Measurements from ENCODE around the gene OSCP1.

The OSCP1 gene

DNA sequence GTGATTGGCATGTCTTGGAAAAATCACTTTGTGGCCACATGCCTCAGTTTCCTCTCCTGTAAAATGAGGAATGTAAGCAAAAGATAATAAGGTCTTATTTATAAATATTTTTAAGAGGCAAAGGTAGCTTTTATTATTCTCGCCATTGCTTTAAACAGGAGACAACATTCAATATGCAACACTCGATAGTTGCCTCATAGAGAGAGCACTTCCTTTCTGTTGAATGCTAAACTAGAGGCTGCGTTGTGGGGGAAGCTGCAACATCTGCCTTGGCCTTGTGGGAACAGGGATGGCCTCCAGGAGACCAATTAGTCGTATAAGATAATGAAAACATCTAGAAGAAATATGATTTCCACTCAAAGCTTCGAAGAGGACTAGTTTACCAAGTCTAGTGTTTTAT is 3.5 kb downstream of the OSCP1 start:
- no peak for DNase-seq (ENCODE audit: low read depth in 3 of 3)

DNA sequence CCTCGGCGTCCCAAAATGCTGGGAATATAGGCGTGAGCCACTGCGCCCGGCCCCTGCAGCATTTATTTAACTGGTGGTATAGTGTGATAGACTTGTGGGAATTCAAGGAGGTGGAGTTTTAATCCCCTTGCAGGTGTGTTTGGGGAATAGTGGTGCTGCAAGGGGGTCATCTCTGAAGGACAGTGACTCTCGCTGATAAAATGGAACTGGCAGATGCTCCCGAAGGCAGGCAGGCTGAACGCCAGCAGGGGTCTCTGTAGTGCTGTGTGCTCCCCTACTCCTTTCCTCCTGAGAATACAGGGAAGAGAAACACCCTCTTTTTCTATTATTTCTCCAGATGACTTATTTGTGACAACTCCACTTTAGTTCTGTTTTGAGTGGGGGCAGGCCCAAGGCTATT is 4.0 kb downstream of the OSCP1 start:
- DNase-seq (ENCODE audit: low read depth in 3 of 3) = peak in 1 of 3 experiments; percentile 20

DNA sequence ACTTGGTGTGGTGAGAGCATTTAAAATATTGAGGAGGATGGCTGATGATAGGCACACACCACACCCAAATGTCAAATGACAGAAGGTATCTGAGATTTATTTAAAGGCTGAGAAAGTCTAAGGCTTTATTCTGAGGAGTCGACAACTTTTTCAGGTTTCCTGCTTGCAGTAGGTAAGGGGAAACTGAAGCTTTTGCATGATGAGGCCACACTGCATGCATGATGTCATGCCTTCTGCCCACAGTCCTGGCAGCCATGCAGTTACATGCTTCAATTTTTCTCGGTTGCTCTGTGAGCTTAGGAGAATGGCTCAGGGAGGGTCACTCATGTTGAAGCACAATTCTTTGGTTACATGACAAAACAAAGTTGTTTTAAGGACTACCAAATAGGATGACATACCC is 7.0 kb downstream of the OSCP1 start:
- DNase-seq (ENCODE audit: low read depth in 3 of 3) = no peak

DNA sequence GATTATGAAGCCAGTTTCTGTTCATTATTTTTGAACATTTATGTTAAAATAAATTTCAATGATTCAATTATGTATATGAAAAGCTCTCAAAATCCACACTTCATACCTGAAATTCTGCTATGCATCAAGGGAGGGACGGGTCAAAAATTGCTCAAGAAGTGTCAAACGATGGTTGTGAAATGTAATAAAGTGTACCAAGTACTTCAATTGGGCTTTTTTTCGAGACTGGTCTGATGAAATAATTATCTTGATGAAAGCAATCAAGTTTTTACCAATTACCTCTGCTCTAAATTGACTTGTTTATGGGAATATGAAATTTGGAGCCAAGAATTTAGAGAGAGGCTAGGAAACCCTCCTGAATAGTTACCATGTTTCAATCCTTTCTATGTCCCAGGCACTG is 7.9 kb downstream of the OSCP1 start:
- DNase-seq (ENCODE audit: low read depth in 3 of 3) = no peak

DNA sequence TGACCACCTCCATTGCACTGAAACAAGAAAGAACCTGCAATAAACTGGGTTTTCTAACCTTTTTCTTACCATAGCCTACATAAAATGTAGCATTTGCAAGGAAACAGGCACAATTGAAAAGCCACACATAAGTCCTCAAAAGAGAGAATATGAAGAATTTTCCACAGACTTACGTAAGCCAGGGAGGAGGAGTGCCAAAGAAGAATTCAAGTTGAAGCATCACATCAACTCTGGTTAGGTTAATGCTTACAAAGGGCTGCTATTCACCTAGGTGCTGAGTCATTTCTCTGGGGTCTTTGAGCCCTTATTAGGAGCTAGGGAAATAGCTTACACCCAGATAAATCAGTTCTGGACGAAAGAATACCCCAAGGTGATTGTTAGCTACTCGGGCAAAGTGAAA is 9.6 kb downstream of the OSCP1 start:
- DNase-seq (ENCODE audit: low read depth in 3 of 3) = no peak

DNA sequence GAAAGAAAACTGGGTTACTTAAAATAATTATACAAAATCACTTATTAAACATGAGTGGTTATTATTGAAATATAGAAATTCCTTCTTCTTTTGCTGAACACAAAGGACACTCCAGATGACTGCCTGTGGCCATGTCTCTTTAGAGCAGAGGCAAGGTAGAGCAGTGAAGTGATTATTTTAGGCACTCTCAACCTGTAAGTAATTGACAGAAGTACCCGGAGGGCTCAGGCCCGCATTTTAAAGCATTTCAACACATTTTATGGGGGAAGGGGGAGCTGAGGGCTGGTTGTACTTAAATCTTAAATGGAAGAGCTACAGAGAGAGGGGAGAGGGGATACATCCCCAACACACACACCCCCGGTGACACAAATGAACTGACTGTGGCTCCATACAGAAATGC is 10.2 kb downstream of the OSCP1 start:
- no peak for DNase-seq (ENCODE audit: low read depth in 3 of 3)

DNA sequence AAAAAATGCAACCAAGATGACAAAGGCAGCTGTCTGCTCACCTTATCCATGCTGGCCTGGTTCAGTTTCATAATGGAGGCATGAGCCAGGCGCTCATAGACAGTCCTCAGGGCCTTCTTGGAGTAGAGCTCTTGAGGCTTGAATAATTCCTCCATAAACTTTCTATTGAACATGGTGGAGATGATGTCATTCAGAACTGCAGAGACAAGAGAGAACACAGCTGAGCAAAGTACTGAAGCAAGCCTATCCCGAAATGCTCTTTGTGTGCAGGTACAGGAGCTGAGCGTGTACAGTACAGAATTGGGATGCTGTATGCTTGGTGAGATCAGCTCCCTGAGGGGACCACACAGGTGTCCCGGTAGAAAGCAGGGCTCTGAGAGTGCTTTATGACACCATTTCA is 11.5 kb downstream of the OSCP1 start:
- no peak for DNase-seq (ENCODE audit: low read depth in 3 of 3)

DNA sequence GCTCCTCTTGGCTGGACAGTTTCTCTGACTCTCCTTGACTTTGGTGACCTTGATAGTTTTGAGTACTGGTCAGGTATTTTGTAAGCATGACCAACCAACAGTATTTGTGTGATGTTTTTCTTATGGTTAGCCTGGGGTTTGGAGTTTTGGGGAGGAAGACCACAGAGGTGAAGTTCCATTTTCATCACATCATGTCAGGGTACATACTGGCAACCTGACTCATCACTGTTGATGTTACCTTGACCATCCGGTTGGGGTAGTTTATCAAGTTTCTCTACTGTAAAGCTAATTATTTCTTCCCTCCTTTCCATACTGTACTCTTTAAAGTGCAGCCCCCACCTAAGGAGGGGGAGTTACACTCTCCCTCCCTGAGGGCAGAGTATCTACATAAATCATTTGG is 13.4 kb downstream of the OSCP1 start:
- DNase-seq (ENCODE audit: low read depth in 3 of 3) = no peak

DNA sequence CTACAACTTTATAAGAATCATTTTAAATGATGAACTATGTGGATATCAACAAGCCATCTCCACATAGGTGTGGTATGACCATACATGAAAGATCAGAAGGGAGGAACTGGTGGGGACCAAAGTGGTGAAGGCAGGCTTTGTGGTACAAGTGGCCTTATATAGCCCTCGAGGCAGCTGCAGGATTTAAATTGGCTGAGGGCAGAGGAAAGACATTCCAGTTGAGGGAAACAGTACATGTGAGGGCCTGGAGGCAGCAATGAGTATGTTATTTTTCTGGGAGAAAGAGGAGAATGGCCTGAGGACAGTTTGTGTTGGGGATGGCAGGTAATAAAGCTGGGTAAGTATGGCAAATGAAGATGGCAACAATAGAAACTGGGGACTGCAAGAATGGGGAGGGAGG is 17.1 kb downstream of the OSCP1 start:
- DNase-seq (ENCODE audit: low read depth in 3 of 3) = no peak

DNA sequence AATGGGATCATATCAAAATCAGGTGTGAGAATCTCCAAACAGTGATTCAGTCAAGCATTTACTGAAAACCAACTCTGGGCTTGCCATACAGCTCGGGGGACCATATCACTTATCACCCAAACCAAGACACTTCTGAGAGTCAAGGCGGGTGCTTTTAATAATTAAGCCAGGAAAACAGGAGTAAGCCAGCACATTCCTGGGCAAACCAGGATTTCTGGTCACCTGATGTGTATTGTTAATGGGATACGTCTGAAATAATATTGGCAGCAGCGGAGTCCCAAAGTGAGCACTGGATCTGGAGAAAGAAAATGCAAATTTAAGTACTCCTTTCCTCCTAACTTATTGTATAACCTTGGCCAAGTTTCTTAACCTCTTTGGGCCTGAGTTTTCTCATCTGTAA is 17.6 kb downstream of the OSCP1 start:
- DNase-seq (ENCODE audit: low read depth in 3 of 3) = no peak

DNA sequence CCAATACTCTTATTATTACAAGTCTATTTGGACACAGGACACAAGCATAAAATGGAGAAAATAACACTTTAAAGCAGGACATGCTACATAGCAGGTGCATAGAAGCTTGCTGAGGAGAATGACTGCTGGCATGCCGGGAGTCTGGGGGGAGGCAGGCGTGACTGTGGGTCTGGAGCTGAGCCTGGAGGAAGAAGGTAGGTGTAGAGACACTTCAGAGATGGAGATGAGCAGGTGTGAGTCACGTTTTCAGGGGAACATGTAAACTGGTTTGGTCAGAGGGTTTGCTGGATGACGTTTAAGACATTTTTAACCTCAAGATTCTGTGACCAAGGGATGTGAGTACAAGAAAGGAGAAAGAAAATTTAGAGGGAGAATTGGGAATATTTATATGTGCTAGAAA is 24.5 kb downstream of the OSCP1 start:
- no peak for DNase-seq (ENCODE audit: low read depth in 3 of 3)

DNA sequence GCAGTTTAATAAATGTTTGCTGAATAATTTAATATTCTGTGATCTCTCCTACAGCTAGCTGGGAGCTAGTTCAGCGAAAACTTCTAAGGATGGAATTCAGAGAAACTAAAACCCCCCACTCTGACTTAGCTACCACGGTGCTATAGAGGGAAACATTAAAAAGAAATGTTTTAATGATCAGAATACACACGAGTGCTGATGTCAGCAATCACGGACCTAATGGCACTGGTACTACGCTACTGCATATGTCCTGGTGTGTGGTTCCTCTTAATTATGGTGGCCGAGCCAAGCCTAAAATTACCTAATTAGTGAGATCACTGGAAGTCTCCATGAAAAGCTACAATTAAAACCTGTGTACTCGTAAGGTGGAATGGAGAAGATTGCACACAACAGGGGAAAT is 28.6 kb downstream of the OSCP1 start:
- no peak for DNase-seq (ENCODE audit: low read depth in 3 of 3)

DNA sequence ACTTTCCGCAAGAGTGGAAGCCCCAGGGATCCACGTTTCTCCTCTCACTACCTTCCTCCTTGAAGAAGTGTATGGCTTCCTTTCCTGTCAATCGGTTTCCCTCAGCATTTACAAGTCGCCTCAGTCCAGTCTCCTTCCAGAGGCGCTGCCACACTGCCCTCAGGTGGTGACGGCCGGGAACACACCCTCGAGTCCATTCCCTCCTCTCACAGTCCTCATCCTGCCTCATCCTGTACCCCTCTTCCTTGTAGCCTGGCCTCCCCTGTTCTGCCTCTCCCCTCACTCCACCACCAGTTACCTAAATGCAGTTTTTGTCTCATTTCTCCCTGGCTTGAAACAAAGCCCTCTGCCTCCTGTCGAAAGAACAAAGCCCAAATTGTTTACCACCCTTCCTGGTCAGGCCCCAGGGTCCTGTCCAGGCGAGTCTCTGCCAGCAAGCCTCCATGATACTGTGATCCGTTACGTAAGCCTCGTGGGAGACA is 29.4 kb downstream of the OSCP1 start:
- peak; percentile 84 to 92 (median 87) for DNase-seq (ENCODE audit: low read depth in 3 of 3)

DNA sequence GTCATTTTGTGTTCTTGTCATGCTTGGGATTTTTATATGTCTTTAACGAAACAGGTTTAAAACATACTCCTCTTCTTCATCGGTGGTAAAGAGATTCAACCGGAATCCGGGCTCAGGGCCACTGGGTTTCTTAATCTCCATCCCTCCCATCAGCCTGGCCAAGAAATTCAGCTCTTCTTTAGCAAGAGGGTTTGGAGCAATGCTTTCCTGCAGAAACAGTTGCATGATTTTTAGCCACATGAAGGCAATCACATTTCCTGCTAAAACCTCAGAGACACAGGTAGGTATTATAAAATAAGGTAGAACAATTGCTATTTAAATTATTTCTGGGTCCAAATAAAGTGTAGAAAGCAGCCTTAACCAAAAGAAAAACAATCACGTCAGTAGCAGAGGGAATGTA is 29.8 kb downstream of the OSCP1 start:
- DNase-seq (ENCODE audit: low read depth in 3 of 3) = no peak

DNA sequence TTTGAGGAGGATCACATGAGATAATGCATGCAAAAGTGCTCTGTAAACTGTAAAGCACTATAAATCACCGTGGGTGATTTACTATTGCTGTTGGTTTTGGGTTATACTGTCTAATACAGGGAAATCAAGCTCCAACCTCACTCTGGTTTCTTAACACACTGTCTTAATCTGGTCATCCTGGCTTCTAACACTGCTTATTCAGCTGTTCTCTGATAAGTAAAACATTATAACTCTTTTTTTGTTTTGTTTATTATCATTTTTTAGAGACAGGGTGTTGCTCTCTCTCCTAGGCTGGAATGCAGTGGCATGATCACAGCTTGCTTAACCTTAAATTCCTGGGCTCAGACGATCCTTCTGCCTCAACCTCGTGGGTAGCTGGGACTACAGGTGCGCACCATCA is 30.7 kb downstream of the OSCP1 start:
- no peak for DNase-seq (ENCODE audit: low read depth in 3 of 3)

DNA sequence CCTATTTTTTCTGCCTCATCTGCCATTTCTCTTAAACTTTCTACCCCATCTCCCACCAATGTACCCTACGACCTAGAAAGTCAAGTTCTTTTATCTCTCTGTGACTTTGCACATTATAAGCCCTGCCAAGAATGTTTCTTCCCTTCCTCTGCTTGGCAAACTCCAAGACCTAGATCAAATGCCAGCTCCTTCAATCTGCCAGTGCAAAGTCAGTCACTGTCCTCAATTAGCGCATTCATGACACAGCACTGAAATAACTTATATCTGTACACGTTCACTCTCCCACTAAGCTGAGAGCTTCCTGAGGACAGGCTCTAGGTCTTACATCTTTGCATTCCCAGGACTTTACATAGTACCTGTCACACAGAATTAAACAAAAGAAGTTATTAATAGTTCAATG is 31.1 kb downstream of the OSCP1 start:
- no peak for DNase-seq (ENCODE audit: low read depth in 3 of 3)

DNA sequence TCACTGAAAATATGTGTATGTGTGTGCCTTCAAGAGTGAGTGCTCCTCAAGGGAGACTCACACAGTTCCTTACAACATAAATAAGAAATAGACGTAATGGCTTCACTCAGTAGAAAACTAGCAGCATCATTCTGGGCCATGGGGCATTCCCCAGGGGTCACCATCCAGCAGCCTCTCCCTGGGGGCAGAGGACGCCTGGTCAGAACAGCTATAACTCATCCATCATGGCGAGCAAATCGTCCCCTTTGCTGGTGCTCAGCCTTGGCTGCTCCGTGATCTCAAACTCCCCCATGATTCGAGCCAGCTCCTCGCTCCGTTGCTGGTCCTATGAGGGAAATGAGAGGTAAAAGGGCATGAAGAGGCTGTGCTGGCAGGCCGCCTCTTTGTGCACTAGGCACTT is 32.3 kb downstream of the OSCP1 start:
- no peak for DNase-seq (ENCODE audit: low read depth in 3 of 3)

DNA sequence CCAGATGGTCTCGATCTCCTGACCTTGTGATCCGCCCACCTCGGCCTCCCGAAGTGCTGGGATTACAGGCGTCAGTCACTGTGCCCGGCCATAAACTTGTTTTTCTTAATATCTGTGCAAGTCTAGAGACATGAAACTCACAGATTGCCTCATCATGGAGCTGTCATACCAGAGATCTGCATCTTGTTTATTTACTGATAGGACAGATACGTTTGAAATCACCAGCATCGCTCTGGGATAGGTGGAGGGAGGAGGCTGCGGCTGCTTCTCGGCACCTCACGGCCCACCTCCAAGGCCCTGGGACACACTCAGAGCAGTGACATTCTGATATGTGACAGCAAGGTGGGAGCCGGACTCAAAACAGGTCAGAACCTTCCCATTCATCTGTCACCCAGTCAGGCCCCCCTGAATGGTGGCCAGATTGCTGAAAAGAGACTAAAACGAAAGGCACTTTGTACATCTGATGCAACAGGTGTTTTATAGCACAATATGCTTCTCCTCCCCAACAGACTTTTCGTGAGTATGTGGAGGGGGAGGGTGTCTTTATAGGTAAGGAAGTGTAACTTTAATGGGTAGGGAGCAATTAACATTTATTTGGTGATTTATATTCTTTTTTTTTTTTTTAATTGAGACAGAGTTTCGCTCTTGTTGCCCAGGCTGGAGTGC is 34.5 kb downstream of the OSCP1 start:
- DNase-seq (ENCODE audit: low read depth in 3 of 3) = no peak

DNA sequence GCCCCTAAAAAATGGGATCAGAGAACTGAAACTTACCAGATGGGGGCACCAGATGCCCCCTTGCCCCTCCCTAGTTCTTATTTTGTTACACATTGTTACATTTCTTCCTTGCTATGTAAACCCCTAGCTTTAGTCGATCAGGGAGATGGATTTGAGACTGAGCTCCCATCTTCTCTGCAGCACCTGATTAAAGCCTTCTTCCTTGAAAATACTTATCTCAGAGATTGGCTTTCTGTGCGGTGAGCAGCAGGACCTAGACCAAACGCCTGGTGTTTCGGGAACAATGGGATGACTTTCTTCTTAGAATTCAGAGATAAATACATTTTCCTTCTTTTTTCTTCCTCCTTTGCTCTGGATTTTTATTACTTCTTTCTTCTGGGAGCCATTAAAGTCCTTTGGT is 35.9 kb downstream of the OSCP1 start:
- no peak for DNase-seq (ENCODE audit: low read depth in 3 of 3)

DNA sequence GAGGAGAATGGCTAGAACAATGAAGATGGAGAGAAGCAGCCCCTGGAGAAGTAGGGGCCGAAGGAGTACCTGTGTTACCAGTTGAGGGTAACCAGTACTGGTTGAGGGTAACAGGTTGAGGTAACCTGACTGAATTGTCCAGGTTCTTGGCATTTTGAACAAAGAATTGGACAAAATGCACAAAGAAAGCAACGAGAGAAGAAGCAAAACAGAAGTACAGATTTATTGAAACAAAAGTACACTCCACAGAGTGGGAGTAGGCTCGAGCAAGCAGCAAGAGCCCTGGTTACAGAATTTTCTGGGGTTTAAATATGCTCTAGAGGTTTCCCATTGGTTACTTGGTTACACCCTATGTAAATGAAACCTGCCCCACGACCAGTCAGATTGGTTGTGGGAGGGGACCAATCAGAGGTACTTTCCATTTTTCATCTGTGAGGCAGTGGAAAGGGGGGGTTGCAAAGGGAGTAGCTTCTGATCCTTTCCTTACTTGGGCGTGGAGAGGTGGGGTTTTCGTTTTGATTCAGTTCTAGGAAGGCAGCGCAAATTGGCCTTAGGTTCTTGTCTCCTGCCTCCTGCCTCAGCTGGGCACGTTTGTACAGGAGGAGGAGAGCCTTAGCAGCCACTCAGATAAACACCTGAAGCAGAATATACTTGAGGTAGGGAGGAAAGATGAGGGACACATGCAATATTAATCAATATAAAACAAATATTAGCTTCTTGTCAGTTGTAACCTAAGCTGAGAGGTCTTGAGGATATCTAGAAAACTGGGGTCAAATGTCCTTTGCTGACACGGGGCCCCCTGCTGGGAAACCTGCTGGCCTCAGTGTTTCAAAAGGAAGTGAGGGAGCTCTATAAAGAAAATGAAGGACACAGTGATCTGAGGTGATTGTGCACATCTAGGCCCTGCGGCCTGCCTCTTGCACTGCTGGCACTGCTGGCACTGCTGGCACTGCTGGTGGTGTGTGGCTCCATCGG is 38.3 kb downstream of the OSCP1 start:
- DNase-seq (ENCODE audit: low read depth in 3 of 3) = peak in 2 of 3 experiments; percentile 27 to 31

DNA sequence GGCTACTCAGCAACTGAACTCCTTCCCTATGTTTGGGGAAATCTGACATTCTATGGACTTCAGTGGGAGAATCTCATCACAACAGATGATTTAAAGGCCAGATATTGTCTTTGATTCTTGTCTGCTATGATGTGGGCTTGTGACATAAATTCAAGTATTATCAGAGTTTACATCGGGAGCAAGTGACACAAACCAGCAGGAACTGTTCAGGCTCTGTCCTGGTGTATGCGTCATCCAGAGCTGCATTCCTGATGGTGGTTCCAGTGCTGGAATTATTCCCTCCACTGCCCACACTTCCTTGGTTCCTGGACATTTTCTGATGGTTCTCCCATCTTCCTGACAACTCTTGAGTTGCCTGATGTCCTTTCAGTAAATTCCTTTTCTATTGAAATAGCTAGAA is 41.8 kb downstream of the OSCP1 start:
- no peak for DNase-seq (ENCODE audit: low read depth in 3 of 3)

DNA sequence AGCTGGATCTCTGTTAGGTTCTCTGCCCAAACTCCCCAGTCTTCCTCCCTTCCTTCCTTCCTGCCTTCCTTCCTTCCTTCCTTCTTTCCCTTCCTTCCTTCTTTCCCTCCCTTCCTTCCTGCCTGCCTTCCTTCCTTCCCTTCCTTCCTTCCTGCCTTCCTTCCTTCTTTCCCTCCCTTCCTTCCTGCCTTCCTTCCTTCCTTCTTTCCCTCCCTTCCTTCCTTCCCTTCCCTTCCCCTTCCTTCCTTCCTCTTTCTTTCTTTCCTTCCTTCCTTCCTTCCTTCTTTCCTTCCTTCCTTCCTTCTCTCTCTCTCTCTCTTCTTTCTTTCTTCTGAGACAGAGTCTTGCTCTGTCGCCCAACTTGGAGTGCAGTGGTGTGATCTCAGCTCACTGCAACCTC is 43.8 kb downstream of the OSCP1 start:
- no peak for DNase-seq (ENCODE audit: low read depth in 3 of 3)

DNA sequence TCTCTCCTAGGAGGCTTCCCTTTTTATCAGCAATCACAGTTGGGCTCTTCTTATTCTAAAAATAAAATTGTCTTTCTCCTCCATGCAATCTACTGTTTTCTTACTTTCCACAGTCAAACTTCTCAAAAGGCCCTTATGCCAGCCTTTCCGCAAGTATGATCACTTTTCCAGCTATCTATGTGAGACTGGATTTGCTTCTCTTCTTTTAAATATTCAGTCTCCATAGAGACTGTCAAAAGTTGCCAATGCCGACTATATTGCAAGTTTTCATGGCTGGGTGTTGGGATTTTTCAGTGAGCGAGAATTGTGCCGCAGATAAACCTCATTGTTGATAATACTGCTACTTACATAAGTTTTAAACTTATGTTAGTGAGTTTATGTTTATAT is 47.8 kb downstream of the OSCP1 start:
- no peak for DNase-seq (ENCODE audit: low read depth in 3 of 3)
